H1 (cell line): ENCODE results near the gene ARHGAP15. TPM values are rescaled to one million over a fixed set of nuclear protein-coding genes. Genes with fewer than 3 reads are reported as not detected.

Source experiments
- CTCF ChIA-PET: fragments of 300-600 bp; sonication (Branson Sonifier 250); formaldehyde crosslinking; loops from one replicate; lab custom pipeline; 2021; ENCODE audit not compliant: partially characterized antibody; lab: Charles Lee
- POLR2A ChIA-PET: fragments of 300-600 bp; sonication (Branson Sonifier 250); formaldehyde crosslinking; loops from one replicate; lab custom pipeline; 2021; ENCODE audit warnings: inconsistent platforms; ENCODE audit not compliant: partially characterized antibody; lab: Charles Lee
- DNase-seq, 2 experiments: peaks; one replicate each; pipeline versions ENCODE4 v3.0.0 to v3.0.0-alpha.2; 2010 to 2022; ENCODE audit warnings: low spot score in 2 of 2, low read depth in 1 of 2, mixed read lengths in 1 of 2
- FAIRE-seq: peaks from 2 replicates; lab custom pipeline; 2011; peaks lifted over from hg19 to GRCh38; lab: Jason Lieb, UNC
- H2AFZ ChIP-seq: 2 replicates; pipeline ENCODE4 v1.8.1; 2012; ENCODE audit warnings: low read length, inconsistent platforms
- H2AK5ac ChIP-seq: 2 replicates; pipeline ENCODE4 v1.6.1; 2013; ENCODE audit warnings: low read depth, low read length
- H2BK120ac ChIP-seq: replicated peaks from 2 replicates; pipeline ENCODE3; 2013; ENCODE audit warnings: low read depth, low read length, inconsistent platforms
- H2BK12ac ChIP-seq: 2 replicates; pipeline ENCODE4 v1.6.1; 2013; ENCODE audit warnings: low read depth, low read length
- H2BK15ac ChIP-seq: 2 replicates; pipeline ENCODE4 v1.6.1; 2013; ENCODE audit warnings: low read length
- H2BK20ac ChIP-seq: 2 replicates; pipeline ENCODE4 v1.6.1; 2013; ENCODE audit warnings: low read length
- H2BK5ac ChIP-seq: 2 replicates; pipeline ENCODE4 v1.6.1; 2013; ENCODE audit warnings: low read depth, low read length
- H3K14ac ChIP-seq: 2 replicates; pipeline ENCODE4 v1.6.1; 2013; ENCODE audit warnings: inconsistent platforms; ENCODE audit not compliant: insufficient read length
- H3K18ac ChIP-seq: 2 replicates; pipeline ENCODE4 v1.6.1; 2013; ENCODE audit warnings: low read length; ENCODE audit errors: extremely low read depth
- H3K23ac ChIP-seq: 2 replicates; pipeline ENCODE4 v1.6.1; 2013; ENCODE audit warnings: inconsistent platforms; ENCODE audit not compliant: insufficient read length
- H3K23me2 ChIP-seq: 2 replicates; pipeline ENCODE4 v1.6.1; 2013; ENCODE audit warnings: low read depth, low read length
- H3K27ac ChIP-seq: 2 replicates; pipeline ENCODE4 v1.6.1; 2011; ENCODE audit warnings: low read depth, low read length, inconsistent platforms
- H3K27me3 ChIP-seq, 4 experiments: replicated peaks in 1 of 4; 1 replicate in 1 of 4; 2 replicates in 3 of 4; pipeline versions ENCODE4 v1.6.1 to v1.8.1; 2011 to 2013; ENCODE audit warnings: low read length in 3 of 4, mild to moderate bottlenecking in 3 of 4, inconsistent platforms in 2 of 4, mixed read lengths in 2 of 4, moderate library complexity in 1 of 4; ENCODE audit not compliant: control insufficient read depth in 3 of 4, insufficient read depth in 3 of 4; ENCODE audit errors: extremely low read depth in 1 of 4
- H3K36me3 ChIP-seq, 4 experiments: 2 replicates each; pipeline versions ENCODE4 v1.6.1 to v1.8.1; 2011 to 2013; ENCODE audit warnings: mild to moderate bottlenecking in 4 of 4, low read length in 3 of 4, moderate library complexity in 2 of 4, control low read depth in 1 of 4, inconsistent platforms in 1 of 4; ENCODE audit not compliant: insufficient read depth in 4 of 4, control insufficient read depth in 2 of 4
- H3K4ac ChIP-seq: replicated peaks from 2 replicates; pipeline ENCODE3; 2013; ENCODE audit warnings: low read length, low read depth, mixed read lengths, inconsistent platforms; ENCODE audit not compliant: insufficient read length
- H3K4me1 ChIP-seq, 4 experiments: replicated peaks in 1 of 4; 1 replicate in 1 of 4; 2 replicates in 3 of 4; pipeline versions ENCODE4 v1.6.1 to v1.8.1; 2011 to 2013; ENCODE audit warnings: low read length in 3 of 4, inconsistent platforms in 2 of 4, mixed read lengths in 1 of 4; ENCODE audit not compliant: insufficient read depth in 4 of 4, control insufficient read depth in 3 of 4
- H3K4me2 ChIP-seq, 2 experiments: 2 replicates each; pipeline versions ENCODE4 v1.6.1 to v1.8.1; 2011 to 2013; ENCODE audit warnings: low read depth in 2 of 2, low read length in 2 of 2, control low read depth in 1 of 2, inconsistent platforms in 1 of 2, mild to moderate bottlenecking in 1 of 2; ENCODE audit not compliant: insufficient read depth in 1 of 2
- H3K4me3 ChIP-seq, 4 experiments: fragments of 200-600, 300-600 bp in 1 of 4; sonication (generic), shearing (Covaris generic), sonication (Bioruptor Twin) in 1 of 4; 2 replicates each; pipeline versions ENCODE4 v1.5.1 to v1.8.1; 2011 to 2016; ENCODE audit warnings: low read length in 4 of 4, low read depth in 3 of 4, control low read depth in 2 of 4, inconsistent platforms in 2 of 4, mild to moderate bottlenecking in 2 of 4, mixed read lengths in 1 of 4, moderate library complexity in 1 of 4; ENCODE audit not compliant: insufficient read depth in 2 of 4; ENCODE audit errors: extremely low read depth in 1 of 4
- H3K56ac ChIP-seq: replicated peaks from 2 replicates; pipeline ENCODE3; 2013; ENCODE audit warnings: low read depth, mild to moderate bottlenecking, mixed read lengths, low read length, inconsistent platforms; ENCODE audit not compliant: insufficient read length
- H3K79me1 ChIP-seq: 2 replicates; pipeline ENCODE4 v1.6.1; 2013; ENCODE audit warnings: low read depth, low read length, control low read depth
- H3K79me2 ChIP-seq, 2 experiments: 2 replicates each; pipeline versions ENCODE4 v1.6.1 to v1.8.1; 2012 to 2013; ENCODE audit warnings: low read length in 2 of 2, mild to moderate bottlenecking in 2 of 2, inconsistent platforms in 1 of 2; ENCODE audit not compliant: insufficient read depth in 2 of 2, control insufficient read depth in 1 of 2
- H3K9ac ChIP-seq, 4 experiments: replicated peaks in 1 of 4; 1 replicate in 1 of 4; 2 replicates in 3 of 4; pipeline versions ENCODE4 v1.6.1 to v1.8.1; 2011 to 2013; ENCODE audit warnings: low read depth in 3 of 4, low read length in 3 of 4, control low read depth in 2 of 4, mild to moderate bottlenecking in 2 of 4, moderate library complexity in 2 of 4, inconsistent platforms in 1 of 4; ENCODE audit errors: extremely low read depth in 1 of 4
- H3K9me3 ChIP-seq, 2 experiments: 2 replicates each; pipeline versions ENCODE4 v1.6.1 to v1.8.1; 2012 to 2013; ENCODE audit warnings: mild to moderate bottlenecking in 2 of 2, moderate library complexity in 2 of 2, control low read depth in 1 of 2, inconsistent platforms in 1 of 2, low read depth in 1 of 2, low read length in 1 of 2, mixed read lengths in 1 of 2; ENCODE audit not compliant: insufficient read depth in 2 of 2
- H4K20me1 ChIP-seq, 2 experiments: replicated peaks in 1 of 2; 2 replicates each; pipeline versions ENCODE3 to v1.8.1; 2011 to 2013; ENCODE audit warnings: inconsistent platforms in 2 of 2, low read length in 2 of 2, mild to moderate bottlenecking in 1 of 2; ENCODE audit not compliant: insufficient read depth in 2 of 2, control insufficient read depth in 1 of 2
- H4K5ac ChIP-seq: 2 replicates; pipeline ENCODE4 v1.6.1; 2013; ENCODE audit warnings: low read length, low read depth, mixed read lengths, inconsistent platforms; ENCODE audit not compliant: insufficient read length
- H4K8ac ChIP-seq: 2 replicates; pipeline ENCODE4 v1.8.0; 2013; ENCODE audit warnings: mild to moderate bottlenecking, moderate library complexity, low read length, inconsistent platforms; ENCODE audit not compliant: insufficient read depth; ENCODE audit errors: extremely low read depth
- H4K91ac ChIP-seq: replicated peaks from 2 replicates; pipeline ENCODE3; 2013; ENCODE audit warnings: low read length, mixed read lengths, inconsistent platforms; ENCODE audit not compliant: insufficient read length
- BRCA1 ChIP-seq: IDR thresholded peaks from 2 replicates; pipeline ENCODE4 v1.6.1; 2012; ENCODE audit warnings: low read depth, low read length, improper control_type of control experiment
- CBX5 ChIP-seq: fragments of 300-800, 300-1000 bp; sonication (generic); IDR thresholded peaks from 2 replicates; pipeline ENCODE4 v1.7.1; 2016; ENCODE audit warnings: antibody characterized with exemption, low read length, low read depth
- CBX8 ChIP-seq: fragments of 300-800, 300-1000 bp; sonication (generic); IDR thresholded peaks from 2 replicates; pipeline ENCODE4 v1.7.1; 2016; ENCODE audit warnings: low read depth, low read length, borderline replicate concordance
- GTF2F1 ChIP-seq: IDR thresholded peaks from 2 replicates; pipeline ENCODE4 v1.6.1; 2012; ENCODE audit warnings: low read depth, low read length, improper control_type of control experiment, borderline replicate concordance
- KDM1A ChIP-seq: fragments of 200-600, 300-600 bp; sonication (generic); IDR thresholded peaks from 2 replicates; pipeline ENCODE4 v1.7.1; 2016; ENCODE audit warnings: mild to moderate bottlenecking, low read length, borderline replicate concordance
- POLR2AphosphoS5 ChIP-seq: IDR thresholded peaks from 2 replicates; pipeline ENCODE4 v1.6.1; 2011; ENCODE audit warnings: low read depth, low read length
- POU5F1 ChIP-seq: IDR thresholded peaks from 2 replicates; pipeline ENCODE4 v1.6.1; 2011; ENCODE audit warnings: low read depth, mild to moderate bottlenecking, low read length, moderate library complexity
- RBBP5 ChIP-seq: IDR thresholded peaks from 2 replicates; pipeline ENCODE4 v1.7.1; 2012; ENCODE audit warnings: low read depth, mild to moderate bottlenecking, inconsistent platforms, low read length, moderate library complexity, borderline replicate concordance
- TEAD4 ChIP-seq: IDR thresholded peaks from 2 replicates; pipeline ENCODE4 v1.6.1; 2012; ENCODE audit warnings: low read depth, low read length, inconsistent platforms, mixed read lengths
- WGBS, 2 experiments: shearing (Covaris generic) in 1 of 2; methylation state at CpG; one replicate each; pipeline versions ENCODE4 v1.1.6 to v1.1.7; 2013 to 2015; ENCODE audit warnings: low lambda C conversion rate in 2 of 2, mixed read lengths in 2 of 2, inconsistent platforms in 1 of 2, low coverage in 1 of 2, missing lambda C conversion rate in 1 of 2; ENCODE audit not compliant: insufficient replicate concordance in 2 of 2, insufficient coverage in 1 of 2, insufficient read length in 1 of 2; ENCODE audit errors: extremely low coverage in 1 of 2, missing lambda C conversion rate in 1 of 2; 5-methylcytosine and 5-hydroxymethylcytosine counted together
- polyA plus RNA-seq, 7 experiments: library from polyadenylated mRNA; depleted of rRNA in 3 of 7; stranded (reverse) in 5 of 7; unstranded in 2 of 7; fragments of >200 nt in 5 of 7; fragments of 200-250 nt in 2 of 7; gene quantifications; 1 replicate in 5 of 7; 2 replicates in 1 of 7; 4 replicates in 1 of 7; pipeline versions ENCODE4 v1.2.1 to v1.2.3, GENCODE V29; 2011 to 2013; ENCODE audit warnings: missing spikeins in 2 of 7, mixed read lengths in 2 of 7
- total RNA-seq: library from RNA; stranded (reverse); fragmentation: NEBNext Ultra II Directional; extraction: Animal tissue kit (Norgen Biotek cat#: 25700); gene quantifications from 2 replicates; pipeline ENCODE4 v1.2.1, GENCODE V29; 2021
- TF ChIP-seq, protein P1 (sequence below): IDR thresholded peaks from 2 replicates; pipeline ENCODE4 v1.6.1; 2012; ENCODE audit warnings: low read length, inconsistent platforms

The ARHGAP15 gene
- total and polyA plus RNA-seq, 2 of the 8 experiments (the other 6 are each of a cell fraction or from before 2014, with no cell fraction given) = not detected

GRCh38 chr2:143146366-143146765 lies 17.1 kb downstream of the ARHGAP15 start:
- no peaks in the 10 kb centered on the region for H3K4me1 ChIP-seq
- H3K9ac ChIP-seq = no peak overlapping the region
- no peak overlapping the region for H3K4me3 ChIP-seq
- H4K91ac ChIP-seq = no peak overlapping the region
- TF ChIP-seq POU5F1 = no peak
- no peak for TF ChIP-seq POLR2AphosphoS5
- no peak for TF ChIP-seq CBX5
- no peak for TF ChIP-seq GTF2F1
- no peak for TF ChIP-seq RBBP5
- no peak for TF ChIP-seq KDM1A
- TF ChIP-seq TEAD4 = no peak
- TF ChIP-seq, protein P1, sequence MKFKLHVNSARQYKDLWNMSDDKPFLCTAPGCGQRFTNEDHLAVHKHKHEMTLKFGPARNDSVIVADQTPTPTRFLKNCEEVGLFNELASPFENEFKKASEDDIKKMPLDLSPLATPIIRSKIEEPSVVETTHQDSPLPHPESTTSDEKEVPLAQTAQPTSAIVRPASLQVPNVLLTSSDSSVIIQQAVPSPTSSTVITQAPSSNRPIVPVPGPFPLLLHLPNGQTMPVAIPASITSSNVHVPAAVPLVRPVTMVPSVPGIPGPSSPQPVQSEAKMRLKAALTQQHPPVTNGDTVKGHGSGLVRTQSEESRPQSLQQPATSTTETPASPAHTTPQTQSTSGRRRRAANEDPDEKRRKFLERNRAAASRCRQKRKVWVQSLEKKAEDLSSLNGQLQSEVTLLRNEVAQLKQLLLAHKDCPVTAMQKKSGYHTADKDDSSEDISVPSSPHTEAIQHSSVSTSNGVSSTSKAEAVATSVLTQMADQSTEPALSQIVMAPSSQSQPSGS = no peak
- no peak for TF ChIP-seq BRCA1
- no peak for TF ChIP-seq CBX8
- TF ChIP-seq, all 59 proteins: peak for 0
- Histone ChIP-seq H2BK120ac (no peak overlapping the region), H3K4me2 (no peak overlapping the region), H3K14ac (no peak overlapping the region), H3K23ac (no peak overlapping the region), H3K18ac (no peak overlapping the region), H3K36me3 (no peaks in the 10 kb centered on the region), H2AK5ac (no peak overlapping the region), H3K79me1 (no peaks in the 10 kb centered on the region), H4K20me1 (no peaks in the 10 kb centered on the region), H2BK12ac (no peak overlapping the region), H4K5ac (no peak overlapping the region), H3K27ac (no peak overlapping the region), H2BK5ac (no peak overlapping the region), H4K8ac (no peak overlapping the region), H3K9me3 (no peaks in the 10 kb centered on the region), H2BK15ac (no peak overlapping the region), H3K56ac (no peak overlapping the region), H3K4ac (no peak overlapping the region), H3K23me2 (no peaks in the 10 kb centered on the region), H3K27me3 (no peaks in the 10 kb centered on the region), H2AFZ (no peak overlapping the region), H3K79me2 (no peaks in the 10 kb centered on the region), H2BK20ac (no peak overlapping the region)
- POLR2A ChIA-PET = no interaction called here
- WGBS, 2 experiments = 91% methylated on average over 1 of the region's 1 CpG; no CpG with 5 or more reads in 1 of the 2 experiments
- FAIRE-seq = no peak
- CTCF ChIA-PET = interaction anchor here (2.7 kb wide), 1 partner anchor 9 kb away, joined by 8 read pairs; no protein-coding TSS in a partner anchor
- DNase-seq = no peak
